ENCODE data around the gene WDR31.

WDR31 gene

DNA sequence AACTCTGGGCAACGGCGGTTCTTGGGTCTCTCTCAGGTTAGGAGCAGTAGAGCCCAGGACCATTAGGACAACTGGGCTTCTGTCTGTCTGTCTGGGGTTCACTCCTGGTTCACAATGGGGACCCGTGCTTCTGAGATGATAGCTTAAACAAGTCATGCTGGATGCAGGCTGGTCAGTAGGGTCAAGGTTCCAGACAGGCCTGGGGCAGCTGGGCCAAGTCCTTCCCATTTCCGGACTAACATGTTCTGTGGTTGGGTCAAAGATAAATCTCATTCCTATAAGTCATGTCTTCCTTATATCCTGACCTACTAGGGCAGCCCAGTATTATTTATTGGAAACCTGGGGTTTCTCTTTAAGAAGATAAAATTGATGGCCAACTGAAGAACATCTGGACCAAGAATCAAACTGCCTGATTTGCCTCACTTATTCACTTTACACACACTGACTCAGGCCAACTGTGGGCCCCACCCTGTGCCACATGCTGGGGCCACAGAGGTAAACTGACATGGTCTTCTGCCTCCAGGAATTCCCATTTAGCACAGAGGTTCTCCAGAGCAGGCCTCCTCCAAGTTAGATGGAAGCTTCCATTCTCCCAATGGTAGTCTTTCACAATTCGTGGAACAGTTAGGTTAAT, 28.4 kb upstream of the WDR31 start:
- no peak for DNase-seq

DNA sequence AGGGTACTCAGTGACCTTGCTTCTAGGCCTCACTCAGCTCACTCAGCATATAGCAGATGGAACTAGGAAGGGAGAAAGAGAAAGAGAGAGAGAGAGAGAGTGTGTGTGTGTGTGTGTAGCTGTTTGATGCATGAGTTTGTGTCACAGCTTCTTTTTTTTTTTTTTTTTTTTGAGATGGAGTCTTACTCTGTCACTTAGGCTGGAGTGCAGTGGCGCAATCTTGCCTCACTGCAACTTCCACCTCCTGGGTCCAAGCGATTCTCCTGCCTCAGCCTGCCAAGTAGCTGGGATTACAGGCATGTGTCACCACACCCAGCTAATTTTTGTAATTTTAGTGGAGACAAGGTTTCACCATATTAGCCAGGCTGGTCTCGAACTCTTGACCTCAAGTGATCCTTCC, 25.6 kb upstream of the WDR31 start:
- DNase-seq = peak; percentile 13 to 61 (median 50)

DNA sequence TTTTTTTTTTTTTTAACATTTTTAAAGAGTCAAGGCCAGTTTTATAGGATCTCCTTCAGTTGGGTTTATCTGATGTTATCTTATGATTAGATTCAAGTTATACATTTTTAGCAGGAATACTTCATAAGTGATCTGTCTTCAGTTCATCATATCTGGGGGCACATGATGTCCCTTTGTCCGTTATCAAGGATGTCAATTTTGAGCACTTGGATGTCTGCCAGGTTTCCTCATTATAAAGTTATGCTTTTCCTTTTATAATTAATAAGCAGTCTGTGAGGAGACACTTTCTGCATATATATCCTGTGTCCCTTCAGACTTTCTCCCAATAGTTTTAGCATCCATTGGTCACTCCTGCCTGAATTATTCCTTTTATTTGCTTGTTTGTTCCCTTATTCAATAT, 24.9 kb upstream of the WDR31 start:
- DNase-seq = no peak

DNA sequence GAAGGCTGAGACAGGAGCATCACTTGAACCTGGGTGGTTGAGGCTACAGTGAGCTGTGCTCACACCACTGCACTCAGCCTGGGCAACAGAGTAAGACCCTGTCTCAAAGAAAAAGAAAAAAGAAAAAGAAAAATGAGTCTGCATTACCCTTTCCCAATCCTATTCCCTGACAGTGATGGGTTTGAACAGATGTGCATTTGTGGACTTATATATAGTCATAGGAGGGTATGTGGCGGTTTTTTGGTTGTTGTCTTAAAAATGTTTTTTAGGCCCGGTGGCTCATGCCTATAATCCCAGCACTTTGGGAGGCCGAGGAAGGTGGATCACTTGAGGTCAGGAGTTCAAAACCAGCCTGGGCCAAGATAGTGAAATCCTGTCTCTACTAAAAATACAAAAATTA, 23.3 kb upstream of the WDR31 start:
- no peak for DNase-seq

DNA sequence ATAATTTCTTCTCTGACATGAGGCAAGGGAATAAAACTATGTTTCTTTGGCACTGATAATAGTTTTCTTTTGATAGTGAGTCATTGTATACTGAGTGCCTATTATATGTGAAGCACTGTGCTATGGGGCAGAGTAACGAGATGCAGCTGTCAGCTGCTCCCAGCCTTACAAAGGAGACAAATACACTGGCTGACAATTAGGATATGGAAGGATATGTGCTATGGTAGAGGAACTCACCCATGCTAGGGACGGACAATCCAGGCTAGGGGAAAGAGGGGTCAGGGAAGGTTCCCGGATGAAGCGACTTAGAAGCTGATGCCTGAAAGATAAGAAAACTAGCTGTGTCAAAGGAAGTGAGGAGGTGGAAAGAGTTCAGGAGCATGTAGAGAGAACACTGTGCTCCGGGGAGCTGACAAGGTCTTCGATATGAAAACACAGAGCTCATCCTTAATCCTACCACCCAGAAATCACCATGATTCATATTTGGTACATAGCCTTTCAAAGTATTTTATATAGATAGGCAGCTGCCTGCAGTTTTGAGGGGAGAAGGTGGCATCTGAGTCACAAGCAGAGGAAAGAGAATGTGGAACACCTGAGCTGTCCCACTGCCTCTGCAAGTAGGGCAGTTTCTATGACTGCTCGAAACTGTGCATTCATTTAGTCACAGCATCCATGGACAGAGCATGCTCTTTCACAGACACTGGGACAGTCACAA, 21.4 kb upstream of the WDR31 start:
- DNase-seq = no peak

DNA sequence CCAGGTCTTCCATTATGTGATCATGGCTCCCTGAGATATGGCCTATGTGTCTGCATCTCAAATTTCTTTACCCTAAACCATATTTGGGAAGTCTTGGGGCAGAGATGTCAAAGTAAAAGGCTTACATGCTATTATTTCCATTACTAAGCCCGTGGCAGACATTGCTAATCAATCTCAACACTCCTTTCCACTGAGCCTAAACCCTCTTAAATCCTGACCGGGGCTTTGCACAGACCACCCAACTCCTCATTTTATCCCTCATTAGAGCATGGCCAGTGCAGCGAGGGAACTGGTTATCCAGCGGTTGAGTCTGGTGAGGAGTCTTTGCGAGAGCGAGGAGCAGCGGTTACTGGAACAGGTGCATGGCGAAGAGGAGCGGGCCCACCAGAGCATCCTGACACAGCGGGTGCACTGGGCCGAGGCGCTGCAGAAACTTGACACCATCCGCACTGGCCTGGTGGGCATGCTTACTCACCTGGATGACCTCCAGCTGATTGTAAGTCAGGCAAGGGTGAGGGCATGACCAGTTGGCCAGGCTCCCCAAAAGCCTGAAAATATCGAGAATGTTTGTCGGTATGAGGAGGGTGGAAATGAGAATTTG, 20.3 kb upstream of the WDR31 start:
- no peak for DNase-seq

DNA sequence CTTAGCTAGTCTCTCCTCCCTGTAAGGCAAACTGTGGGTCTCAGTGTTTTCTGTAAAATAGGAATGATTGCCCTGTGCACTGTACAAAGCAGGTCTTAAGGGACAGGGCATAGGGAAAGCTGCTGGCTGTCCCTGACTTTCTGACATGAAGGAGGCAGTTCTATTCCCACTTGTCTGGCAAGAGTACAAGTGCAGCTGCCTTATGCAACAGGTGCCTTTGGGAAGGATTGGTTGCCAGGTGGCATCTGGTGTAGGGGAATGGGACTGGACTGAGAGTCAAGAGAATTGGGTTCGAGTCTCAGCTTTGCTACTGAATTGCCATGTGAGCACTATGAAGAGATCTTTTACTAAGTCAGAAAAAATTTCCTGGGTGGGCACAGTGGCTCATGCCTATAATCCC, 19.3 kb upstream of the WDR31 start:
- no peak for DNase-seq

DNA sequence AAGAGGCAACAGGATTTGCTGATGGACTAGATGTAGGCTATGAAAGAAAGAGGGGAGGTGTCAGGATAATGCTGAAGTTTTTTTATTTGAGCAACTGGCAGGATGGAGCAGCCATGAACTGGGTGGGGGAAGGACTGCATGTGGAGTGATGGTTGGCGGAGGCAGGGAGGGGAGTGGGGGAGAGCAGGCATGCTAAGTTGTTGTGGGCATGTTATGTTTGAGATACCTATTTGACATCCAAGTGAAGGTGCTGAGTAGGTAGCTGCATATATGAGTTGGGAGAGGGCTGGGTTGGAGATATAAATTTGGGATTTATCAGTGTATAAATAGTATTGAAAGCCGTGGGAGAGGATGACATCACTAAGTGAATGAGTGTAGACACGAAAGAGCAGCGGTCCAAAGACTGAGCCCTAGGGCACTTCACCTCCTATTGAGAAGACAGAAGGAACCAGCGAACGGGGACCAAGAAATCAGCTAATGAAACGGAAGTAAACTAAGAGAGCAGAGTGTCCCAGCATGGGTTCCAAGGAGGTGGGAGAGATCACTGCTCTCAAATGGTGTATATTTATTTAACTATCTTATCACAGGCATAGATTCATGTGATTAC, 16.7 kb upstream of the WDR31 start:
- DNase-seq = no peak

DNA sequence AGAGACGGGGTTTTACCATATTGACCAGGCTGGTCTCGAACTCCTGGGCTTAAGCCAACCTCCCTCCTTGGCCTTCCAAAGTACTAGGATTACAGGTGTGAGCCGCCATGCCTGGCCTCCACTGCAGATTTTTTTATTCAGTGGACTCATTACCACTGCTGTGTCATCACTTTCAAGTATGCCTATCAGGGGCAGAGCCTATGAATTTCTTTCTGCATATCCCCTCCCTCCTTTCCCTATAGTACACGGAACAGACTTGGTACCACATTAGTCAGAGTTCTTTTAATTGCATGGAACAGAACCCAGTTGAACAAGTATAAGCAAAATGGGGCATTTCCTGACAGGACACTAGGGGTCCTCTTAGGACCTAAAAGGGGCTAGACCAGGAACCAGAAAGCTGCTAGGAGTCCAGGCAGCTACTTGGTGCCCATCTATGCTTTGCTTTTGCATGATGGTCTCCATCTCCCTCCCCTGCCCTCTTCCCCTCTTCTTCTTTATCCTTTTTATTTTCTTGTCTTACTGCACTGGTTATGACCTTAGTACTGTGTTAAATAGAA, 15.0 kb upstream of the WDR31 start:
- peak in 1 of 4 experiments; percentile 13 for DNase-seq

DNA sequence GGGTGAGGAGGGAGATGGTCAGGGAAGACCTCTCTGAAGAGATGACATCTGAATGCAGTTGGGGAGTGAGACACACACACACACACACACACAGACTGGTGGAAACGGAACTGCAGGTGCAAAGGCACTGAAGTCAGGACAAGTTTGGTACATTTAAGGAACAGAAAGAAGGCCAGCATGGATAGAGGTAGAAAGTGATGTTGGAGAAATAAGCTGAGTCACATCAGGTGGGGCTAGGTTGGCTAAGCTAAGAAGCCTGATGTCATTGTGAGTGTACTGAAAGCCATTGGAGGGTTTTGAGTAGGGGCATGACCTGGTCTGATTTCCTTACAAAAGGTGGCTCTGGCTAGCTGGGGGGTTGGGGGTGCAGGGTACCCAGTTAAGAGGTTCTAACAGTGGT, 12.3 kb upstream of the WDR31 start:
- DNase-seq = no peak

DNA sequence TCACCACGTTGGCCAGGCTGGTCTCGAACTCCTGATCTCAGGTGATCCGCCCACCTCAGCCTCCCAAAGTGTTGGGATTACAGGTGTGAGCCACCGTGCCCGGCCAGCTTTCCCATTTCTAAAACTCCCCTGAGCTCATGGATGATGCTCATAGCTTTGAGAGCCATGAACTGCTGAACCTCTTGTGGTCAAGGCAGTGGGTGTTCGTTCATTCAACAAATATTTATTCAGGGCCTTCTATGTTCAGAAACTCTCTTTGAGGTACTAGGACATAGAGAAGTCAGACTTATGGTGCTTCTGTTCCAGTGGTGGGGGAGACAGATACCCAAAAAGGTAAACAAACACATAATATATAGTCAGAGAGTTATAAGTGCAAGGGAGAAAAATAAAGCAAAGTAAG, 11.9 kb upstream of the WDR31 start:
- no peak for DNase-seq

DNA sequence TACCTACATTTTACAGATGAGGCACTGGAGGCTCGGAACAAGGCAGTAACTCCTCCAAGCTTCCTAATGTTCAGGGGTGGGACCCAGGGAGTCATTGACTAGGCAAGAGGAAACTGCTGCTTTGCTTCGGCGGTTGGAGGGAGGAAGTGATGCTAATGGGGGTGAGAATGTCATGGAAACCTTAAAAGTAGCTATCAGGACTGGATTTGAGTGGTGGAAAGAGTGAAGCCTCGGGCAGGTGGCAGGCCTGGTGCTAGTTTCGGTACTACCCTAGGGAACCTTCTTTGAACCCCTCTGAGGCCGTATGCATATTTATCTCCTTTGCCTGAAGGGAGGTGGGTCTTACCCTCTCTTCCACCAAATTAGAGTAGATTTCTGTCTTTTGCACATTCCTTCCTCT, 10.9 kb upstream of the WDR31 start:
- peak; percentile 61 to 73 (median 68) for DNase-seq

DNA sequence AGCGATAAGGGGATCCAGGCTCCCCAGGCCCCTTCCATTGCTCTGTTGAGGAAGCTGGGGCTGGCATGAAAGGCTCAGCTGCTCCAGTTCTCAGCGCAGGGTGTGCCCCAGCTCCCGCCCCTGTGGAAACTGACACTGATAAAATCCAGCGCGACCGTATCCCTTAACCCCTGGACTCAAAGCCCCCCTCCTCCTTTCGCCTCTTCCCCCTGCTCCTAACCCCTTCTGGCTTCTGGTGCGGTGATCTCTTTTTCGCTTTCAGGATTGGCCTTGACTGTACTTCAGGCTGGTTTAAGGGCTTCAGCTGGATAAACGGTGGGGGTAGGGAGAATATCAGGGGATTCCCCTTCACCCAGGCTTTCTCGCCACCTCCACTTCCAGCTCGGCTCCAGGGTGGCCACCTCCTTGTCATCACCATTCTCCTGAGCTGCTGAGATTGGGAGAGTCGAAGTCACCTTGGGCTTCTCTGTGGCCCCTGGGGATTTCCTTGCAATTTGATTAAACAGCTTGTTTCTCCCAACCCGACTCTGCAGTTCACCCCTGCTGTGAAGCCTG, 10.1 kb upstream of the WDR31 start:
- peak in 2 of 4 experiments; percentile 20 to 28 for DNase-seq

DNA sequence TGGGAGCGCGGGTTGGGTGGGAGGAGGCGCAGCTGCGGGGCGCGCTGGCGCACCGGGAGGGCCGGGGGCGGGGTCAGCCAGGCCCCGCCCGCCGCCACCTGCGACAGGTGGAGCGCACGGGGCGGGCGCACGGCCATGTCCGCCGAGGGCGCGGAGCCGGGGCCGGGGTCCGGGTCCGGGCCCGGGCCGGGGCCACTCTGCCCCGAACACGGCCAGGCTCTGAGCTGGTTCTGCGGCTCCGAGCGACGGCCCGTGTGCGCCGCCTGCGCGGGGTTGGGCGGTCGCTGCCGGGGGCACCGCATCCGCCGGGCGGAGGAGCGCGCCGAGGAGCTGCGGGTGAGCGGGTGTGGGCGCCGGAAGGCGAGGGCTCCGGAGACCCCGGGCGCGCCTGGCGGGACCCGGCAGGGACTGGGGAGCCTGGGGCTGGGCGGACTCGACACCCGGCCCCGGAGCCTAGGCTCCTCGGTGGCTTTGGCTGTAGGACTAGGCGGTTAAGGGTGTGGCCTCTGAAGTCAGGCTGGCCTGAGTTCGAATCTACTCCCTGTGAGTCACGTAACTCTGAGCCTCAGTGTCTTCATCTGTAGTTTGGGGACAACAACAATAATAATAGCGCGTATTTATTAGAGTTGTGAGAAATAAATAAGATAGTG, 9.5 kb upstream of the WDR31 start, which contains the start of gene BSPRY:
Gene BSPRY (plus strand): TSS at position 97 of the 650 bp plus-strand sequence. CDS start 39 bp downstream, at position 136.
- DNase-seq = peak in 2 of 4 experiments; percentile 24 to 36

DNA sequence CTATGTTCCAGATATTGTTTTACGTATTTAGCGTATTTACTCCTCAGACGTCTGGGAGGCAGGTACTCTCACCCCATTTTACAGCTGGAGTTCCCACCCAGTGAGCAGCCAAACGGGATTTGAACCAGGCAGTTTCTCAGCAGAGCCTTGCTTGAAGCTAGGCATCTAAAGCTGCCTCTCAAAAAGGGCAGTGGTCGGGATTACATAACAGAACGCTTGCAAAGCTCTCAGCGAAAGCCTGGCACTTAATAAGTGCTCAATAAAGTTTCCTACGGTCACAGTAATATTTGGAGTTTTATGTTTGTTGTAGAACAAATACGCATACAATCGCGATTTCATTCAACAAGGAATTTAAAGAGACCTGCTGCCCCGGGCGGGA, 9.0 kb upstream of the WDR31 start:
- no peak for DNase-seq

DNA sequence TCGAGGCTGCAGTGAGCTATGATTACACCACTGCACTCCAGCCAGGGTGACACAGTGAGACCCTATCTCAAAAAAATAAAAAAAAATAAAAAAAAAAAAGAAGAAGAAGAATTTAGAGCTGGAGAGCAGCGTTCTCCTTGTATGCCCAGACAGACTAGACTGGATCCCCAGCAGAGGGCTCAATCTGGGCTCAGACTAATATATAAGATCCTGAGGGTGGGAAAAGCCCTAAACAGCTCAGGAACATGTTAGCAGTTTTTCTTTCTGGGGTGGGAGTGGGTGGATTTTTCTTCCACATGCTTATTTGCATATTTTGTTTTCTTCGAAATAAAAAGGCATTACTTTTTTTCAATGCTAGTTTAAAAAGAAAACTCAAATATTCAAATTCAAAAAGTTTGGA, 8.4 kb upstream of the WDR31 start:
- DNase-seq = no peak

DNA sequence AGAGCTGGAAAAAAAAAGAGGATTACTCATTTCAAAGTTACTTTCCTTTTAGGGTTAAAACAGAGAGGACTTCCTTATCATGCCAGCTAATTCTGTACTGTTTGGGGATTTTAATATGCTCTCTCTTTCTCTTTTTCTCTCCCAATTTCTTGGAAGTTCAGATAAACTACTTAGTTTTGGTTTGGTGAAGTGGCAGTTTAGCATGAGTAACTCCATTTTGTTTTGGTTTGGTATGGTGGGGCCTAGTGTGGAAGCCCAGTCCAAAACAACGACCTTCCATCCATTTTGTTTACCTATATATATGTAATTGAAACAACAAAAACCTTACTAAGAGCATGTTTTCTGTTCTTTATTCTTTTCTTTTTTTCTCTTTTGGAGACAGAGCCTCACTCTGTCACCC, 5.6 kb upstream of the WDR31 start:
- DNase-seq = no peak

DNA sequence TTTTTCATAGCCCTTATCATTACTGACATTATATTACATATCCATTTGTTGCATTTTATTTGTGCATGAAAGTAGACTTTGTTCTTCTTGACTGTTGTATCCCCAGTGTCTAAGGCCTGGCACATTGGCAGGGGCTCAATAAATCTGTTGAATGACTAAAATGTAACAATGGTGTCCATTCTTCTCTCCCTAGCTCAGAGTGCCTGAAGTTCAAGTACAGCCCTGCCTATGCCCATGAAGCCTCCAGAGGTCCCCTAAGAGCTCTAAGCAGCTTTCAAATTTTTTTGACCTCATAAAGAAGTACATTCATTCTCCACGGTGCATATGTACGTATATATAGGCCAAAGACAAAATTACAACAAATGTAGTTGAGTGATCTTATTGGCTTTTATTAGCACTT, 5.1 kb upstream of the WDR31 start:
- no peak for DNase-seq

DNA sequence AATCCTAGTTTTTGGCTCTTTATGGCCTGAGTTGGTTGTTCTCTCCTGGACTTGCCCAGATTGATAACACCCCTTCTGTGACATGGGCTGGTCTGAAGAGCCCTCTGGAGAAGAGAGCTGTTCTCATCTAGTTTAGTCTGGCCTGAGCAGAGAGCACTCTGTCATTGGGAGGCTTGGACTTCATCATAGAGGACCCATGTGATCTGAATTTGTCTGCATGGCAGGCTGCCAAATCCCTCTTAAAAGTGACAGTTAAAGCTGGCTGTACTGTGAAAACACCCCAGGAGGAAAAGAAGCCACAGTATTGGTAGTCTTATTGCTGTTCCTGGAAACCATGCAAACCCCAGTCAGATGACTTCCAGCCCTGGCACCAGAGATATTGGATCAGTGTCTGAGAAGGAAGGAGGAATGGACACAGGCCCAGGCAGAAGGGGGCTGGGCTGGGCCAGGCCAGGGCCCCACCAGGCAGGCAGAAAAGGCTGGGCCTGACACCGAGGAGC, 3.7 kb upstream of the WDR31 start:
- peak; percentile 57 to 84 (median 68) for DNase-seq

DNA sequence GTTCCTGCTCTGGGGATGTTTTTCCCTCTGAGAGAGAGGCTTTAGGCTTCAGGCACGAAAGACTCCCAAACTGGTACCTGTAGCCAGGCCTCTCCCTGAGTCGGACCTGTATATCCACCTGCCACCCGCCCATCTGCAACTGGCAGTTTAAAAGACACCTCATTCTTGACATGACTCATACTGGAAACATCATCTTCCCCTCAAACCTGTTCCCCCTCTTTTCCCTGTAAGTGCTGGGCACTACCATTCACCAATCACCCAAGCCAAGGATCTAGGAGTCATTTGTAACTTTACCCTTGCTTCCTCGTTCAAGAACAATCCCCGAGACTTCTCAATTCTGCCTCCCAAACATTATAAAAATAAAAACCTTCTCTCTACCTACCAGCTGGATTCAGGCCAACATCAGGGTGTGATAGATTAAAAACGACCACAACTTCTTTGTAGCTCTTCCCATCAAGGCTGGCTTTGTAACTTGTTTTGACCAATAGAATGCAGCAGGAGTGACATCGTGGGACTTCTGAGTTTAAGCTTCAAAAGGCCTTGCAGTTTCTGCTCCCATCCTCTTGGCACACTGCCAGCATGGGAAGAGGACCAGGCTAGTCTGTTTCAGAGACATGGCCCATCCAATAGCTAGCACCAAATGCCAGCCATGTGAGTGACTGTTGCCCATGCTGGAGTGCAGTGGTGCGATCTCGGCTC, 1.8 kb upstream of the WDR31 start:
- DNase-seq = peak in 1 of 4 experiments; percentile 8

DNA sequence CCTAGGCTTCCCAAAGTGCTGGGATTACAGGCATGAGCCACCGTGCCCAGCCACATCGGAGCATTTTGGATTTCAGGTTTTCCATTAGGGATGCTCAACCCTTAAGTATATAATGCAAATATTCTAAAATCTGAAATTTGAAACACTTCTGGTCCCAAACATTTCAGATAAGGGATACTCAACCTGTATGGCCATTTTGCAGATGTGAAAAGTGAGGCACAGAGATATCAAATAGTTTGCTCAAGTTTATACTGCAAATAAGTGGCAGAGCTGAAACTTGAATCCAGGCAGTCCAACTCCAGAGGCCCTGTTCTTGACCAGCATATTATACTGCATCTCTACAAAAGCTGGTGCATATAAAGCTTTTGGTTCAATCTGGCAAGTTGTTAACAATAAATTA, 2.4 kb downstream of the WDR31 start:
- DNase-seq = no peak

DNA sequence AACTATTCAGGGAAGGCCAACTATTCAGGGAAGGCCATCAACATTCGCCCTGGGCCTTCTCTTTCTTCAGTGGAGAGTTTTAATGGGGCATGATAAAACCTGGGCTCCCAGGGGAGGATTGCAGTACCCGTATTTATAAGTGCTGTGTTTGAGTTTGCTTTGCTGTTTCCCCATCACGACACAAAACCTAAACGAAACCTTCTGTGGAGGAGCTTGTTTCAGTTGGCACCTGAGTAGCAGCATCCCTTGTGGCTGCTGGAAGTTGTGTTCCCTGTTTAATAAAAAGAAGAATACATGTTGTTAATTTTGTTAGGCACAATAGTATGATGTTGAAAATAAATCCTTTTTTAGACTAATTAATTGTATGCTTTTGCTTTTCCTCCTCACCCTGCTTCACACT, 8.3 kb downstream of the WDR31 start:
- no peak for DNase-seq

Measured in suppressor macrophage (primary cell).